K562 (cell line): ENCODE measurements around the gene PLAA. TPM values are rescaled to one million over a fixed set of nuclear protein-coding genes. Genes with fewer than 3 reads are reported as not detected.

Experiments used
- ATAC-seq: fragments of 200-7000 bp; cut with Tn5 transposase; 3 replicates; pipeline ENCODE4 v1.9.1; 2020; ENCODE audit warnings: moderate library complexity
- BruUV-seq: library from RNA; stranded (reverse); fragments of 400-500 nt; replicated peaks from 2 replicates; lab custom pipeline; 2021; lab: Mats Ljungman, UMichigan
- CTCF ChIA-PET: fragments of 300-600 bp; formaldehyde crosslinking; extraction: SDS; loops from one replicate; lab custom pipeline; 2021; ENCODE audit warnings: low intra/inter-chr PET ratio; lab: Yijun Ruan, JAX
- POLR2A ChIA-PET: fragments of 300-600, 350-650 bp; sonication (Branson Sonifier 250); formaldehyde crosslinking; extraction: SDS; loops from one replicate; lab custom pipeline; 2021; ENCODE audit warnings: antibody characterized with exemption, inconsistent platforms; lab: Yijun Ruan, JAX
- DNase-seq, 4 experiments: peaks; one replicate each; pipeline versions ENCODE4 v3.0.0 to v3.0.0-alpha.2; 2011 to 2018; ENCODE audit warnings: low spot score in 3 of 4, mixed read lengths in 3 of 4; ENCODE audit errors: extremely low read depth in 1 of 4
- FAIRE-seq: peaks from 2 replicates; lab custom pipeline; 2011; peaks lifted over from hg19 to GRCh38; lab: Jason Lieb, UNC
- H2AFZ ChIP-seq: 2 replicates; pipeline ENCODE4 v1.6.0; 2011; ENCODE audit warnings: low read depth, low read length, control low read depth, inconsistent platforms
- H3K27ac ChIP-seq: fragments of 200-600 bp; 3 replicates; pipeline ENCODE4 v1.8.0; 2011; ENCODE audit warnings: low read depth, mild to moderate bottlenecking, control low read depth, inconsistent platforms, low read length, moderate library complexity, mixed read lengths; ENCODE audit errors: extremely low read depth
- H3K27me3 ChIP-seq, 2 experiments: fragments of 300-600 bp in 1 of 2; 2 replicates in 1 of 2; 3 replicates in 1 of 2; pipeline versions ENCODE4 v1.6.0 to v1.8.0; 2011; ENCODE audit warnings: inconsistent platforms in 2 of 2, low read length in 2 of 2, mild to moderate bottlenecking in 1 of 2, mixed read lengths in 1 of 2, moderate library complexity in 1 of 2; ENCODE audit not compliant: control insufficient read depth in 2 of 2, insufficient read depth in 2 of 2
- H3K36me3 ChIP-seq: fragments of 300-600 bp; 3 replicates; pipeline ENCODE4 v1.8.0; 2011; ENCODE audit warnings: mild to moderate bottlenecking, low read length, inconsistent platforms; ENCODE audit not compliant: control insufficient read depth, insufficient read depth
- H3K4me1 ChIP-seq, 2 experiments: fragments of 200-600 bp in 1 of 2; replicated peaks in 1 of 2; 2 replicates in 1 of 2; 3 replicates in 1 of 2; pipeline versions ENCODE4 v1.5.1 to v1.8.0; 2011; ENCODE audit warnings: inconsistent platforms in 2 of 2, low read length in 2 of 2, mild to moderate bottlenecking in 1 of 2, mixed read lengths in 1 of 2, moderate library complexity in 1 of 2; ENCODE audit not compliant: control insufficient read depth in 2 of 2, insufficient read depth in 2 of 2
- H3K4me2 ChIP-seq: 2 replicates; pipeline ENCODE4 v1.6.1; 2011; ENCODE audit warnings: low read length, control low read depth, inconsistent platforms, mixed read lengths; ENCODE audit not compliant: insufficient read depth
- H3K4me3 ChIP-seq: fragments of 200-600 bp; sonication (generic), shearing (Covaris generic); 2 replicates; pipeline ENCODE4 v1.5.1; 2016; ENCODE audit warnings: control low read depth, inconsistent platforms
- H3K79me2 ChIP-seq: fragments of 200-600 bp; 3 replicates; pipeline ENCODE4 v1.8.0; 2011; ENCODE audit warnings: low read length, inconsistent platforms; ENCODE audit not compliant: control insufficient read depth, insufficient read depth
- H3K9ac ChIP-seq, 2 experiments: 2 replicates each; pipeline versions ENCODE4 v1.6.0 to v1.6.1; 2011; ENCODE audit warnings: low read depth in 2 of 2, low read length in 2 of 2, control low read depth in 1 of 2, inconsistent platforms in 1 of 2, mild to moderate bottlenecking in 1 of 2, mixed read lengths in 1 of 2; ENCODE audit not compliant: insufficient read depth in 1 of 2
- H3K9me1 ChIP-seq: one replicate; pipeline ENCODE4 v1.6.0; 2011; ENCODE audit warnings: inconsistent platforms, mild to moderate bottlenecking, low read length, moderate library complexity; ENCODE audit not compliant: control insufficient read depth, insufficient read depth
- H3K9me3 ChIP-seq: replicated peaks from 2 replicates; pipeline ENCODE4 v1.5.1; 2011; ENCODE audit warnings: low read depth, low read length, inconsistent platforms; ENCODE audit not compliant: control insufficient read depth, insufficient read depth
- H4K20me1 ChIP-seq: replicated peaks from 2 replicates; pipeline ENCODE4 v1.6.1; 2011; ENCODE audit warnings: low read length, inconsistent platforms, mixed read lengths; ENCODE audit not compliant: control insufficient read depth, insufficient read depth
- CAMTA2 ChIP-seq: fragments of 250-450 bp; sonication (Bioruptor Pico); conservative IDR thresholded peaks from 2 replicates; pipeline ENCODE4 v1.5.1; 2022
- FIP1L1 ChIP-seq: fragments of 200-400 bp; formaldehyde crosslinking; IDR thresholded peaks from 2 replicates; pipeline ENCODE4 v1.6.1; 2018; ENCODE audit warnings: mild to moderate bottlenecking, low read depth, low read length; ENCODE audit not compliant: poor library complexity, severe bottlenecking
- HNRNPK ChIP-seq: fragments of 200-400 bp; formaldehyde crosslinking; IDR thresholded peaks from one replicate; pipeline ENCODE4 v1.6.1; 2018; ENCODE audit warnings: mild to moderate bottlenecking, low read depth, low read length; ENCODE audit not compliant: poor library complexity, severe bottlenecking
- MCM2 ChIP-seq: fragments of 450-650 bp; IDR thresholded peaks from 2 replicates; pipeline ENCODE4 v1.6.1; 2017; ENCODE audit warnings: low read depth, mild to moderate bottlenecking
- NONO ChIP-seq, 2 experiments: fragments of 200-400 bp in 1 of 2; fragments of 450-650 bp in 1 of 2; formaldehyde crosslinking in 1 of 2; IDR thresholded peaks; 2 replicates each; pipeline ENCODE4 v1.6.1; 2017; ENCODE audit warnings: low read depth in 2 of 2, mild to moderate bottlenecking in 2 of 2, moderate library complexity in 2 of 2, low read length in 1 of 2
- REST ChIP-seq, 2 experiments: fragments of 450-650 bp; formaldehyde crosslinking in 1 of 2; IDR thresholded peaks; 2 replicates each; pipeline versions ENCODE4 v1.4.0 to v1.6.1; 2014 to 2020; ENCODE audit warnings: mild to moderate bottlenecking in 2 of 2, borderline replicate concordance in 1 of 2, low read depth in 1 of 2
- TGIF2 ChIP-seq: sonication (generic); formaldehyde crosslinking; IDR thresholded peaks from 2 replicates; pipeline ENCODE4 v1.8.1; 2022; ENCODE audit warnings: mild to moderate bottlenecking, missing genetic modification reagents, moderate library complexity
- ZNF232 ChIP-seq: sonication (generic); formaldehyde crosslinking; IDR thresholded peaks from 2 replicates; pipeline ENCODE4 v1.8.0; 2022; ENCODE audit warnings: mild to moderate bottlenecking, missing genetic modification reagents
- WGBS: fragments of 100-300 bp; shearing (Covaris generic); methylation state at CpG from one replicate; pipeline ENCODE4 v1.1.6; 2016; ENCODE audit warnings: low coverage, mixed read lengths; ENCODE audit not compliant: insufficient coverage; ENCODE audit errors: missing lambda C conversion rate; 5-methylcytosine and 5-hydroxymethylcytosine counted together
- in situ Hi-C: fragments of 300-500 bp; cut with MboI; formaldehyde crosslinking; loops from 4 replicates; pipeline ENCODE4 v1.15.0; 2018; ENCODE audit warnings: inconsistent platforms, mixed read lengths
- intact Hi-C: fragments of 100-400 bp; cut with micrococcal nuclease; formaldehyde crosslinking; loops from 2 replicates; pipeline ENCODE4 v1.14.2; 2022
- polyA plus RNA-seq, 8 experiments: library from polyadenylated mRNA; depleted of rRNA in 4 of 8; stranded (reverse) in 5 of 8; unstranded in 3 of 8; fragments of >200 nt; fragmentation: Nextera tagmentation in 2 of 8; fragmentation: Illumina TruSeq in 1 of 8; extraction: Ambion mirVana in 2 of 8; extraction: Trizol in 1 of 8; gene quantifications; 2 replicates each; pipeline versions ENCODE4 v1.2.1 to v1.2.3, GENCODE V29; 2011 to 2014; ENCODE audit warnings: inconsistent platforms in 1 of 8, missing spikeins in 1 of 8
- total RNA-seq, 7 experiments: library from RNA; depleted of rRNA in 6 of 7; stranded (reverse); fragments of >200 nt in 6 of 7; fragmentation: Illumina TruSeq in 2 of 7; extraction: Trizol in 2 of 7; gene quantifications; 2 replicates each; pipeline versions ENCODE4 v1.2.1 to v1.2.3, GENCODE V29; 2011 to 2021; ENCODE audit warnings: low replicate concordance in 1 of 7
- TF ChIP-seq, protein P1 (sequence below): sonication (generic); formaldehyde crosslinking; IDR thresholded peaks from 2 replicates; pipeline ENCODE4 v1.8.1; 2023; ENCODE audit warnings: mild to moderate bottlenecking, missing genetic modification reagents

The PLAA gene
- total and polyA plus RNA-seq, 9 of the 15 experiments (the other 6 are each of a cell fraction or from before 2014, with no cell fraction given), result 3.5 to 20.7 (median 16.6) TPM

GRCh38 chr9:26856413-26857032 is 90.5 kb downstream of the PLAA start:
- no peaks in the 10 kb centered on the region for H3K9me3 ChIP-seq
- ChIA-PET CTCF (interaction anchor here (1.5 kb wide), 1 partner anchor 112 kb away, joined by 11 read pairs; no protein-coding TSS in a partner anchor), POLR2A (interaction anchor here (0.6 kb wide), 1 partner anchor 750 kb away, joined by 3 read pairs; no protein-coding TSS in a partner anchor)
- no peak overlapping the region for H3K4me2 ChIP-seq
- H3K27ac ChIP-seq, result no peak overlapping the region
- peaks cover 17% of the 10 kb centered on the region; the same call in 1 of the 3 replicates for H3K36me3 ChIP-seq
- in situ Hi-C loops, result loop anchor here (10.0 kb wide), 1 partner anchor 112 kb away; no protein-coding TSS in a partner anchor
- FAIRE-seq (no peak), DNase-seq (peak; percentile 7 to 44 (median 16)), ATAC-seq (peak; percentile 59; the same call in 2 of the 3 replicates)
- no peaks in the 10 kb centered on the region for H3K27me3 ChIP-seq
- no TSS peak for BruUV-seq
- intact Hi-C loops, result loop anchor here (5.0 kb wide), 1 partner anchor 109 kb away; no protein-coding TSS in a partner anchor
- no peaks in the 10 kb centered on the region for H3K9me1 ChIP-seq
- H2AFZ ChIP-seq, result no peak overlapping the region
- no peaks in the 10 kb centered on the region for H4K20me1 ChIP-seq
- no peak overlapping the region for H3K4me3 ChIP-seq
- no CpG with 5 or more reads among the region's 1 CpG for WGBS
- no peaks in the 10 kb centered on the region; the same call in 2 of the 3 replicates for H3K79me2 ChIP-seq
- H3K4me1 ChIP-seq, result no peaks in the 10 kb centered on the region
- no peak overlapping the region for H3K9ac ChIP-seq
- TF ChIP-seq NONO (IDR thresholded peaks at IDR 0.05; ENCODE audit: low read depth in 2 of 2, low read length in 1 of 2) (no peak), HNRNPK (no peak), FIP1L1 (no peak), MCM2 (no peak), REST (IDR thresholded peaks at IDR 0.05; ENCODE audit: borderline replicate concordance) (peak; percentile 44; the same call in 1 of the 2 replicates), REST (CRISPR knock-in tag; IDR thresholded peaks at IDR 0.05; ENCODE audit: low read depth) (no peak), ZNF232 (CRISPR knock-in tag) (no peak), CAMTA2 (CRISPR knock-in tag) (no peak), TGIF2 (CRISPR knock-in tag) (no peak)
- TF ChIP-seq, protein P1, sequence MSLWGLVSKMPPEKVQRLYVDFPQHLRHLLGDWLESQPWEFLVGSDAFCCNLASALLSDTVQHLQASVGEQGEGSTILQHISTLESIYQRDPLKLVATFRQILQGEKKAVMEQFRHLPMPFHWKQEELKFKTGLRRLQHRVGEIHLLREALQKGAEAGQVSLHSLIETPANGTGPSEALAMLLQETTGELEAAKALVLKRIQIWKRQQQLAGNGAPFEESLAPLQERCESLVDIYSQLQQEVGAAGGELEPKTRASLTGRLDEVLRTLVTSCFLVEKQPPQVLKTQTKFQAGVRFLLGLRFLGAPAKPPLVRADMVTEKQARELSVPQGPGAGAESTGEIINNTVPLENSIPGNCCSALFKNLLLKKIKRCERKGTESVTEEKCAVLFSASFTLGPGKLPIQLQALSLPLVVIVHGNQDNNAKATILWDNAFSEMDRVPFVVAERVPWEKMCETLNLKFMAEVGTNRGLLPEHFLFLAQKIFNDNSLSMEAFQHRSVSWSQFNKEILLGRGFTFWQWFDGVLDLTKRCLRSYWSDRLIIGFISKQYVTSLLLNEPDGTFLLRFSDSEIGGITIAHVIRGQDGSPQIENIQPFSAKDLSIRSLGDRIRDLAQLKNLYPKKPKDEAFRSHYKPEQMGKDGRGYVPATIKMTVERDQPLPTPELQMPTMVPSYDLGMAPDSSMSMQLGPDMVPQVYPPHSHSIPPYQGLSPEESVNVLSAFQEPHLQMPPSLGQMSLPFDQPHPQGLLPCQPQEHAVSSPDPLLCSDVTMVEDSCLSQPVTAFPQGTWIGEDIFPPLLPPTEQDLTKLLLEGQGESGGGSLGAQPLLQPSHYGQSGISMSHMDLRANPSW (CRISPR knock-in tag), result no peak
